Brain microvascular endothelial cell (primary cell): Measurements from ENCODE around the gene NOTUM.

Experiments used
- DNase-seq: peaks from one replicate; pipeline ENCODE4 v3.0.0-alpha.2; 2020
- H3K27ac ChIP-seq: fragments of 250-450 bp; sonication (Bioruptor Pico); 2 replicates; pipeline ENCODE4 v1.5.1; 2020; ENCODE audit warnings: mild to moderate bottlenecking, moderate library complexity
- H3K27me3 ChIP-seq: fragments of 250-450 bp; sonication (Bioruptor Pico); replicated peaks from 2 replicates; pipeline ENCODE4 v1.5.1; 2020; ENCODE audit warnings: mild to moderate bottlenecking
- H3K36me3 ChIP-seq: fragments of 250-450 bp; sonication (Bioruptor Pico); replicated peaks from 2 replicates; pipeline ENCODE4 v1.5.1; 2020; ENCODE audit warnings: mild to moderate bottlenecking
- H3K4me3 ChIP-seq: 2 replicates; pipeline ENCODE4 v1.5.1; 2011; ENCODE audit warnings: low read depth, mild to moderate bottlenecking, control low read depth, low read length, moderate library complexity
- CTCF ChIP-seq: IDR thresholded peaks from 2 replicates; pipeline ENCODE4 v1.5.1; 2011; ENCODE audit warnings: low read depth, mild to moderate bottlenecking, moderate library complexity, low read length, control low read depth, inconsistent platforms; ENCODE audit errors: missing control alignments
- in situ Hi-C: cut with HindIII; loops from 2 replicates; pipeline ENCODE4 v1.10.0; 2017; ENCODE audit warnings: low sequenced_read_pairs, low pct_ligation_motif_present

NOTUM gene

GRCh38 chr17:81961087-81961511, at the start of gene NOTUM:
NOTUM (minus strand) TSS chr17:81961187; CDS start chr17:81960909, 278 bp downstream.
- Histone ChIP-seq H3K27me3 (peaks cover 67% of the 10 kb centered on the region), H3K36me3 (no peaks in the 10 kb centered on the region)
- DNase-seq: no peak

GRCh38 chr17:82009413-82009812, 48.4 kb upstream of the NOTUM start:
- in situ Hi-C loops: no loop called here
- no peak for TF ChIP-seq CTCF
- no peak for DNase-seq
- Histone ChIP-seq H3K27ac (no peak overlapping the region), H3K36me3 (no peaks in the 10 kb centered on the region), H3K27me3 (no peaks in the 10 kb centered on the region), H3K4me3 (no peak overlapping the region)

More at GRCh38 chr17:81961087-81961511, at the start of gene NOTUM:
- no peak within 1 kb of the TSS for H3K4me3 ChIP-seq
- H3K27ac ChIP-seq: no peak within 1 kb of the TSS
- TF ChIP-seq CTCF: peak; percentile 44
- in situ Hi-C loops: no loop called here

GRCh38 chr17:82008941-82009405, 48.0 kb upstream of the NOTUM start:
- in situ Hi-C loops: no loop called here
- H3K27ac ChIP-seq: no peak overlapping the region
- no peak for TF ChIP-seq CTCF
- no peaks in the 10 kb centered on the region for H3K27me3 ChIP-seq
- DNase-seq: no peak
- no peaks in the 10 kb centered on the region for H3K36me3 ChIP-seq
- H3K4me3 ChIP-seq: no peak overlapping the region

GRCh38 chr17:82008258-82008940, 47.4 kb upstream of the NOTUM start:
- Histone ChIP-seq H3K27ac (no peak overlapping the region), H3K4me3 (no peak overlapping the region)
- in situ Hi-C loops: no loop called here

GRCh38 chr17:82007495-82008257, 46.7 kb upstream of the NOTUM start:
- in situ Hi-C loops: no loop called here
- DNase-seq: no peak
- Histone ChIP-seq H3K27me3 (no peaks in the 10 kb centered on the region), H3K4me3 (no peak overlapping the region), H3K27ac (no peak overlapping the region), H3K36me3 (no peaks in the 10 kb centered on the region)
- TF ChIP-seq CTCF: peak; percentile 62

More at GRCh38 chr17:82008258-82008940, 47.4 kb upstream of the NOTUM start:
- Histone ChIP-seq H3K27me3 (no peaks in the 10 kb centered on the region), H3K36me3 (no peaks in the 10 kb centered on the region)
- no peak for TF ChIP-seq CTCF
- DNase-seq: no peak

GRCh38 chr17:82007228-82007494, 46.2 kb upstream of the NOTUM start:
- no peaks in the 10 kb centered on the region for H3K36me3 ChIP-seq
- in situ Hi-C loops: no loop called here
- H3K27me3 ChIP-seq: no peaks in the 10 kb centered on the region
- no peak overlapping the region for H3K4me3 ChIP-seq
- TF ChIP-seq CTCF: no peak
- DNase-seq: no peak
- H3K27ac ChIP-seq: no peak overlapping the region
